ENCODE measurements around the gene RASD2. TPM values are rescaled to one million over a fixed set of nuclear protein-coding genes. Genes with fewer than 3 reads are reported as not detected.

The RASD2 gene
- total and polyA plus RNA-seq, 8 donors: 0.28 to 1.4 (median 0.59) TPM

DNA sequence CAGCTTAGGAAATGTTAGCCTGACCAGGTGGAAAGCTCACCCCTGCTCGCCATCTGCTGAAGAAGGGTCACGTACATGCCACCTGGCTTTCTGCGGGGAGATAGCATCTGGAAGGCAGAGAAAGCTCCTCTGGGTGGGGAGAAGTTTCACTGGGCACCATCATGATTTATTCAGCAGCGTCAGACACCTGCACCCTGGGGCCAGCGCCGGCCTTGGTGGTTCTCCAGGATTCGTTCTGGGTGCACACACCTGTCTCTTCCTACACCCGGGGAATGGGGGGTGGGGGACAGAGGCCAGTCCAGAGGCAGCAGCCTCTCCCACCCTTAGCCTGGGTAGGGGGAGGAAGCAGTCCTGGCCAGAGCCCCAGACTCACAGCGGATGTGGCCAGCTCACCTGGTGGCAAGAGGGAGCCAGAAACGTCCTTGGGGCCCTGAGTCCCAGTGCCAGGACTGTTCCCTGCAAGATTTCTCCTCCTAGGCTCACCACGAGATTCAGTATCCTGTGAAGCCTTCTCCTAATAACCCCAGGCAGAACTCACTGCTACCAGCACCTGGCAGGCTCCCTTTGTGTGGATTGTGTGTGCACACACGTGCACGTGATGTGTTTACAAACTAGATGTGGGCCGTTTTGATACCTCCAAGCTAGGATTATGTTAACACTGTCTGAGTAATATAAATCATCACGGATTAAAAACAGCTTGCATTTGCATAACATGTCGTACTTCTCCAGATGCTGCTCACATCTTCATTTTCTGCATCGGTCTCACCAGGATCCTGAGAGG is 17.3 kb upstream of the RASD2 start:
- FAIRE-seq (no peak), ATAC-seq (no peak), DNase-seq (no peak)
- intact Hi-C loops (cut with DNase I): no loop called here
- Histone ChIP-seq H3K27me3 (no peaks in the 10 kb centered on the region), H3K4me3 (no peak overlapping the region), H3K9me3 (no peaks in the 10 kb centered on the region), H3K4me1 (no peaks in the 10 kb centered on the region), H3K36me3 (no peaks in the 10 kb centered on the region), H3K27ac (no peak overlapping the region)
- TF ChIP-seq, protein P1, sequence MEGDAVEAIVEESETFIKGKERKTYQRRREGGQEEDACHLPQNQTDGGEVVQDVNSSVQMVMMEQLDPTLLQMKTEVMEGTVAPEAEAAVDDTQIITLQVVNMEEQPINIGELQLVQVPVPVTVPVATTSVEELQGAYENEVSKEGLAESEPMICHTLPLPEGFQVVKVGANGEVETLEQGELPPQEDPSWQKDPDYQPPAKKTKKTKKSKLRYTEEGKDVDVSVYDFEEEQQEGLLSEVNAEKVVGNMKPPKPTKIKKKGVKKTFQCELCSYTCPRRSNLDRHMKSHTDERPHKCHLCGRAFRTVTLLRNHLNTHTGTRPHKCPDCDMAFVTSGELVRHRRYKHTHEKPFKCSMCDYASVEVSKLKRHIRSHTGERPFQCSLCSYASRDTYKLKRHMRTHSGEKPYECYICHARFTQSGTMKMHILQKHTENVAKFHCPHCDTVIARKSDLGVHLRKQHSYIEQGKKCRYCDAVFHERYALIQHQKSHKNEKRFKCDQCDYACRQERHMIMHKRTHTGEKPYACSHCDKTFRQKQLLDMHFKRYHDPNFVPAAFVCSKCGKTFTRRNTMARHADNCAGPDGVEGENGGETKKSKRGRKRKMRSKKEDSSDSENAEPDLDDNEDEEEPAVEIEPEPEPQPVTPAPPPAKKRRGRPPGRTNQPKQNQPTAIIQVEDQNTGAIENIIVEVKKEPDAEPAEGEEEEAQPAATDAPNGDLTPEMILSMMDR (IDR thresholded peaks at IDR 0.05): no peak
- 51 to 52% methylated on average over 17 of the region's 17 CpGs for WGBS, 2 donors

DNA sequence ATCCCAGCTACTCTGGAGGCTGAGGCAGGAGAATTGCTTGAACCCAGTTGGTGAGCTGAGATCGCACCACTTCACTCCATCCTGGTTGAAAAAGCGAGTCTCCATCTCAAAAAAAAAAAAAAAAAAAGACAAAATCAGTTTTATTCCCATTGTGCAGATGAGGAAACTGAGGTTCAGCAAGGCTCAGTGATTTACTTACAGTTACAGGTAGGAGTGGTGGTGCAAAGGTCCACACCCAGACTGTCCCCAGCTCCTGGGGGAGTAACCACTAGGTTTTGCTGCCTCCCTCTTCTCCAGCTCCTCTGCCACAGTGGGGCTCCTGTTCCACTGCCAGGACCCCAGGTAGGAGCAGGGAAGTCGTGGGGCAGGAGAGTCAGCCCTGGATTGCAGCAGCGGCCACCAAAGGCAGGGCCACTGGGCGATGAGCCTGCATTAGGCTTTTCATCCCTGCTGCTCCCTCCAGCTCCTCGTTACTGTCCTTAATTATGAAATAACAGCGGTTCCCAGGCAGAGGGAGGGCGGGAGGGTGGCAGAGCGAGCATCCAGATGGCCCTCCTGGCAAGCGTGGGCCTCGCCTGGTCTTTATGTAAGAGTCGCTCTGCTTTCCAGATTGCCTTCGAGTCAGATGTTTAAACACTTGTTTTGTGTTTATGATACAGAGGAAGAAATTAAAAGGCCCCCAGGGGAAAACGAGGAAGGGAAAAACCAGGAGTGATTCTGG is 15.5 kb upstream of the RASD2 start:
- no peaks in the 10 kb centered on the region for H3K4me1 ChIP-seq
- DNase-seq (no peak), FAIRE-seq (no peak), ATAC-seq (peak in 2 of 4 donors; percentile 53 to 60)
- TF ChIP-seq, protein P1 (IDR thresholded peaks at IDR 0.05): no peak
- no peak overlapping the region for H3K27ac ChIP-seq
- 62 to 70% methylated on average over 14 of the region's 14 CpGs for WGBS, 2 donors
- no peaks in the 10 kb centered on the region for H3K27me3 ChIP-seq
- H3K9me3 ChIP-seq: no peaks in the 10 kb centered on the region
- intact Hi-C loops (cut with DNase I): no loop called here
- no peaks in the 10 kb centered on the region for H3K36me3 ChIP-seq
- H3K4me3 ChIP-seq: no peak overlapping the region

DNA sequence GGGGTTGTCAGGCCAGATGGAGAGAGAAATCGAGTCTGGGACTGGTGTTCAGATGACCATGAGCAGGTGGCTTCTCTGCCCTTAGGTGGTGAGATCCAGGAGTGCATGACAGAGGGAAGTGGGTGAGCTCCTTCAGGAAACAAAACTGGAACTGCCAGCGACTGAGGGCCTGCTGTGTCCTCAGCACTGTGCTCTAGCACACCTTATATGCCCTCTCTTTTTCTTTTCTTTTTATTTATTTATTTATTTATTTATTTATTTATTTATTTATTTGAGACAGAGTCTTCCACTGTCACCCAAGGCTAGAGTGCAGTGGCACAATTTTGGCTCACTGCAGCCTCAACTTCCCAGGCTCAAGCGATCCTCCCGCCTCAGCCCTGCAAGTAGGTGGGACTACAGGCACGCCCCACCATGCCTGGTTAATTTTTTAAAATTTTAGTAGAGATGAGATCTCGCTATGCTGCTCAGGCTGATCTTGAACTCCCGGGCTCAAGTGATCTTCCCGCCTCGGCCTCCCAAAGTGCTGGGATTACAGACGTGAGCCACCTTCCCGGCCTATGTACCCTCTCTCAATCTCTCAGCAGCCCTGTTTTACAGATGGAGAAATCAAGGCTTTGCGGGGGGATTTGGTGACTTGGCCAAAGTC is 14.8 kb upstream of the RASD2 start:
- Histone ChIP-seq H3K9me3 (no peaks in the 10 kb centered on the region), H3K4me3 (no peak overlapping the region), H3K27me3 (no peaks in the 10 kb centered on the region), H3K36me3 (no peaks in the 10 kb centered on the region), H3K4me1 (no peaks in the 10 kb centered on the region), H3K27ac (no peak overlapping the region)
- 78% methylated on average over 12 of the region's 12 CpGs for WGBS, 2 donors
- DNase-seq: no peak
- peak in 2 of 4 donors; percentile 25 to 46 for ATAC-seq
- no peak for FAIRE-seq
- TF ChIP-seq, protein P1 (IDR thresholded peaks at IDR 0.05): no peak
- intact Hi-C loops (cut with DNase I): no loop called here

DNA sequence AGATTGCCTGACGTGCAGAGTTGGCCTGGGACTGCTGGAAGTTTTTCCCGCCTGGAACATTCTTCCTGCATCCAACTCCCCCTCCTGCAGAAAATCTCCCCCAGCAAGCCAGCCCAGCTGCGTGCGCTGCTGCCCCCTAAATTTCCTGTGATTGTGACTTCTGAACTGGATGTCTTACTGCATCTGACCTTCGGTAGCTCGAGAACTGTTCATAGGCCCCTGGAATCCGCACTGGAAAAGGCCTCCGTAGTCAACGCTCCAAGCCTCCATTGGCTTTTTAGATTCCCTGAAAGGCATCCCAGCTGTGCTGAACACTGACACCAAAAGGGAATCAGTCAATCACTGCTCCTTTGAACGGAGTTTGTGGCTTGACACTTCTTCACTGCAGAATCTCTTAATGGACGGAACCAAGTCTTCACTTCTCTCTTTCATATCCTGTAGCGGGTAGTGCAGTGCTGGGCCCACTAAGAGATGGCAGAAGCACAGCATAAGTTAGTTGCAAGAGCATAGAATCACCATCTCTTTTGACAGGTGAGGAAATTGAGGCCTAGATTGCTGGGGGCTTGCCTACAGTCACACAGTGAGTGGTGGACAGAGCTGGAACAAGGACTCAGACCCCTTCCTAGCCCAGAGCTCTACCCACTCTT is 14.2 kb upstream of the RASD2 start:
- Histone ChIP-seq H3K4me3 (no peak overlapping the region), H3K27ac (no peak overlapping the region), H3K27me3 (no peaks in the 10 kb centered on the region), H3K36me3 (no peaks in the 10 kb centered on the region), H3K9me3 (no peaks in the 10 kb centered on the region), H3K4me1 (no peaks in the 10 kb centered on the region)
- no peak for ATAC-seq
- no peak for DNase-seq
- 83 to 87% methylated on average over 12 of the region's 12 CpGs for WGBS, 2 donors
- TF ChIP-seq, protein P1 (IDR thresholded peaks at IDR 0.05): no peak
- FAIRE-seq: no peak
- intact Hi-C loops (cut with DNase I): no loop called here

Data from pancreas (tissue), 10 donors.